GM18499 (cell line): Measurements from ENCODE around the gene USP53.
"Not testable (repeated sequence)": the region's sequence is repeated elsewhere in the genome, so short reads cannot be mapped to it uniquely, and the experiment has no call there.

Source experiments
- ATAC-seq: cut with Tn5 transposase; IDR thresholded peaks from one replicate; pipeline ENCODE4 v1.9.1; 2021; ENCODE audit warnings: moderate number of reproducible peaks; ENCODE audit not compliant: insufficient read depth, unreplicated experiment

USP53 gene

DNA sequence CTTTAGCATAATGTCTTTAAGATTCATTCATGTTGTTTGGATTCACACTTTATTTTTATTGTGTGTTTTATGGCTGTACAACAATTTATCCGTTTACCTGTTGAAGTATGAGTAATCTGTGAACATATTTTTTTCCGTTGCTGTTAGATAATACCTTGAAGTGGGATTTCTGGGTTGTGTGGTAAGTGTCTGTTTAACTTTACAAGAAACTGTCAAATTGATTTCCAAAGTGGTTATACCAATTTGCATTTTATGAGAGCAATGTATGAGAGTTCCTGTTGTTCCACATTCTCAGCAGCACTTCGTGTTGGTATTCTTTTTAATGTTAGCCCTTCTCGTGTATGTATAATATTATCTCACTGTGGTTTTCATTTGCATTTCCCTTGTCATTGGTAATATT, 53.6 kb downstream of the USP53 start:
- no peak for ATAC-seq

DNA sequence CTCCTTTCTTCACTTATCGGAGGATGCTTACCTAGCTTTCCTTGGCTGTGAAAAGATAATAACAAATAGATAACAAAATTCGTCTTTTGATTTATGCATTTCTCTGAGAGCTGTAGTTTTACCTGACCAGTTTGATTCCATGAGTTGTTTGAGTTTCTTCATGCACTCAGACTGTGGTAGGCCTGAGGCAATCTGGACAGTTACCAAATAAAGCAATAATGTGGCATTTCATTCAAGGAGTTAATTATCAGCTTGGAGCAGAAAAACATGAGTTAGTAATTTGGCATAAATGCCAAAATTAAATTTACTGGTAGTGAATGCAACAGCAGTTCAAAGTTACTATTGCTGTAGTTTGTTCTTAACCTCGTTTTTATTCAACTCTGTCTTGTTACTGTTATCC, 56.0 kb downstream of the USP53 start:
- no peak for ATAC-seq

DNA sequence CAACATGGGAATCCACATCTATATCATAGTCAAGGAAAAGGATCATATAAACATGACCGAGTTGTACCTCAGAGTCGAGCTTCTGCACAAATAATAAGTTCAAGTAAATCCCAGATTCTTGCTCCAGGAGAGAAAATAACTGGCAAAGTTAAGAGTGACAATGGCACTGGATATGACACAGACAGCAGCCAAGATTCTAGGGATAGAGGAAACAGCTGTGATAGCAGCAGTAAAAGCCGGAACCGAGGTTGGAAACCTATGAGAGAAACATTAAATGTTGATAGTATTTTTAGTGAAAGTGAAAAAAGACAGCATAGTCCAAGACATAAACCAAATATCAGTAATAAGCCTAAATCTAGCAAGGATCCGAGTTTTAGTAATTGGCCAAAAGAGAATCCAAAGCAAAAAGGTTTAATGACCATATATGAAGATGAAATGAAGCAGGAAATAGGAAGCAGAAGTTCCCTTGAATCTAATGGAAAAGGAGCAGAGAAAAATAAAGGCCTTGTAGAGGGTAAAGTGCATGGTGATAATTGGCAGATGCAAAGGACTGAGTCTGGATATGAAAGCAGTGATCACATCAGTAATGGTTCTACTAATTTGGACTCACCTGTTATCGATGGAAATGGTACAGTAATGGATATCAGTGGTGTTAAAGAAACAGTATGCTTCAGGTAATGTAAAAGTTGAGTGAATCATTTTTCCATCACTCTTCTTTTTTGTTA, 59.0 kb downstream of the USP53 start:
- ATAC-seq, result no peak

DNA sequence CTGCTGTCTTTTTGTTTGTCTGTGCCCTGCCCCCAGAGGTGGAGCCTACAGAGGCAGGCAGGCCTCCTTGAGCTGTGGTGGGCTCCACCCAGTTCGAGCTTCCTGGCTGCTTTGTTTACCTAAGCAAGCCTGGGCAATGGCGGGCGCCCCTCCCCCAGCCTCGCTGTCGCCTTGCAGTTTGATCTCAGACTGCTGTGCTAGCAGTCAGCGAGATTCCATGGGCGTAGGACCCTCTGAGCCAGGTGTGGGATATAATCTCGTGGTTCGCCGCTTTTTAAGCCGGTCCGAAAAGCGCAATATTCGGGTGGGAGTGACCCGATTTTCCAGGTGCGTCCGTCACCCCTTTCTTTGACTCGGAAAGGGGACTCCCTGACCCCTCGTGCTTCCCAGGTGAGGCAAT, 67.0 kb downstream of the USP53 start:
- ATAC-seq, result not testable (repeated sequence)

DNA sequence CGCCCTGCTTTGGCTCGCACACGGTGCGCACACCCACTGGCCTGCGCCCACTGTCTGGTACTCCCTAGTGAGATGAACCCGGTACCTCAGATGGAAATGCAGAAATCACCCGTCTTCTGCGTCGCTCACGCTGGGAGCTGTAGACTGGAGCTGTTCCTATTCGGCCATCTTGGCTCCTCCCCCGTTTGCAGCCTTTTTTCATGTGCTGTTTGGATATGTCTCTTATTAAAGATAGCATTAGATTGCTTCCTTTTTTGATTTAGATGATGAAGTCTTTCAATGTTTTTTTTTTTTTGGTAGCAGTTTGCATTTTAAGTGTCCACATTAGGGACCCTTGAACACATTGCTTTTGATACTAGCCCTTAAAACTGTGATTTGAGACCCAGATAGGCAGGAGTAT, 67.4 kb downstream of the USP53 start:
- not testable (repeated sequence) for ATAC-seq

DNA sequence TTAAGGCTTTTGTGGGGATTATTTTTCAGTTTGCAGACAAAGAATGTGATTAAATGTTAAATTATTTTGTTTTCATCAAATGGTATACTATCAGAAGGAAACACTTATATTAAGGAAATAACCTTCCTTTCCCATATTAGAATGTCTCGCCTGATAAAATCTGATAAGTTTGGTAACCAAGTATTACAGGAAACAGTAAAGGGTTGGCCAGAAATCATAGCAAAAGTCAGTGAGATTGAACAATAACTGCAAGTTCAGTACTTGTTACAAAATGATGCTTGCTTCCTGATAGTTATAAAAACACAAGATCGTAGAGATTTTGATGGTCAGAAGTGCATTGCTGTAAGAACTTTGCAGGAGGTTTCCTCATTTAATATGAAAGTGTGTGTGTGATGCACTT, 68.9 kb downstream of the USP53 start:
- ATAC-seq, result no peak

DNA sequence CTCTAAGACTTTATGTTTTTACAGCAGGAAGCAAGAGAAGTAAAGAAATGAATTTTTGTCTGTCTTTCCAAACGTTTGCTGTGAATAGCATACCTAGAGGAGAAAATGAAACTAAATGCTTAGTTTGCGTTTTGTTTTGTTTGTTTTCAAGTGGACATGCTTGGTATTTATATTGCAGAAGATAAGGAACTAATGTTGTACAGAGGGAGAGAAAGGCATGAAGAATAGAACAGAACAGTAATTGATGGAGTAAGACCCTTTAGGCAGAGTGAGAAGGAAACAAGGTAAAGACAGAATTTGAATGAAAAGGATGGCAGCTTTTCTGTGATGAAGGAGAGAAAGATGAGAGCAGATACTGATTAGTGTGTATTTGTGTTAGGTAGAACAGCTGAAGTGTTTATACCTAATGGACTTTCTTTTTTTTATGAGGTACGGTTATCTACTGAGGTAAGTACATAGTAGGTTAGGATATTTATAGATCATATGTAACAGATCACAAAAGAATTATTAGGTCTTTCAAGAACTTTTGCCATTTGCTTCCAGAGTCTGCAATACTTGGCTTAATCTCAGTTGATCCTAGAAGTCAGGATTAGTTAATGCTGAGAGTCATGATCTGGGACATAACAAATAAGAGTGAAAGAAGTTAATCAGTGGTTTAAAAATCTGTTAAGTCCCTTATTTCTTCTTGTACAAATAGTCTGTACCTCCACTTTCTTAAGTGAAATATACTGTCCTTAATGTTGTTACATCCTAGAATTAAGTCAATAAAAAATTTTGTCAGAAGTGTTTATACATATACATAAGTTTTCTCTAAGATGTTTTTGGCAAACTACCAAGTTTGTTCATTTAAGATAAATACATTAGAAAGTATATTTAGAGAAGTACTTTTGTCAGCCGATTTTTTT, 72.6 kb downstream of the USP53 start:
- peak; percentile 59 for ATAC-seq

DNA sequence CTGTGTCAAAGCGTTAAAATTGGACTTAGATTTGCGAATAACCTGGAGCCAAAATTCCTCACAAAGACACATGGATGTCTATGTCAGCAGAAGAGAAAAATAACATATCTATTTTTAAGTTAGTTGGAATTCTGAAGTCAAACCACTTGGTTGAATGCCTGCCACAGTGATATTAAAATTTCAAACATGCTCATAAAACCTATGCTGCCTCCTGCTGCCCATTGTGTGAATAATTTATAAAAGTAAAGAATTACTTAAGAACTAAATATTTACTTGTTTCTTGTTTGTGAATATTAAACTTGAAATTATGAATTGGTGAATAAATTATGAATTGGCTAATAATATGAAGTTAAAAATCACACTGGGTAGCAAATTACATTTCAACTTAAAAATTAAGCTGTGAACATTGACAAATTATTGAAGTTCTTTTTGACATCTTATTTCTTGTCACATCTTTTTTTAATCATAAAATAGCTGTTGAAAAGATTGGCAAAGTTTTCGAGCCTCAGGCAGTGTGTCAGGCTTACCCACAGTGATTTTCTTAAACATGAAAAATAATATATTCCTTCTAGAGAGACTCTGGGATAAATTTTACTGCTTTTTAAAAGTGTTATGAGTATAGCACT, 74.0 kb downstream of the USP53 start:
- no peak for ATAC-seq

DNA sequence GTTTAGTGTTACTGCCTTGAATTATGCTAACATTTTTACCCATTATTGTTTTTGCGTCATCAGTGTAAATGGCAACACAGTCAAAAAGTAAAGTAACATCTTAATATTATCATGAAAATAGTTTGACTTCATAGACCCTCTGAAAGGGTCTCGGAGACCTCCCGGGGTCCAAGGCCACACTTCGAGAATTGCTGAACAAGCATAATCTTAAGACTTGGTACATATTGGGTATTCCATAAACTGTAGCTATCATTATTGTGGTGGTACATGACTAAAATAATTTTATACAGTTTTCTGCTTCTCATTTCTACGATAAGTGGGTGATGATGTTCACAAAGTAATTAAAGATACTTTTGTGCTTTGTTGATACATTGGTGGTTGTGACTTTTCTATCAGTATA, 76.8 kb downstream of the USP53 start:
- no peak for ATAC-seq

DNA sequence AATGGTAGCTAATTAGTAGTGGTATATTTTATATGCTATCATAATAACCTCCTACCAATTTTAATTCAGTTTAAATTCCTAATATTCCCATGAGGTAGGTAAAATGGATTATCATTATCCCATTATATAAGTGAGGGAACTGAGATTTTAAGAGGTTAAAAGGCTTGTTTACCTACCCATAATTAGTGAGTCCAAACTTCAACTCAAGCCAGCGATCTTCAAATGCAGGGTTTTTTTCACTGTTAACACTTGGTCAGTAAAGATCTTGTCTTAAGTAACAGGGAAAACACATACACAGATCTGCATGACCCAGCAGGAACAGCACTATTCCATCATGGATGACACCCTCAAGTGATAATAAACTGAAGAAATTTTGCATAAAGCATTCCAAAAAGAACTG, 78.1 kb downstream of the USP53 start:
- ATAC-seq, result no peak

DNA sequence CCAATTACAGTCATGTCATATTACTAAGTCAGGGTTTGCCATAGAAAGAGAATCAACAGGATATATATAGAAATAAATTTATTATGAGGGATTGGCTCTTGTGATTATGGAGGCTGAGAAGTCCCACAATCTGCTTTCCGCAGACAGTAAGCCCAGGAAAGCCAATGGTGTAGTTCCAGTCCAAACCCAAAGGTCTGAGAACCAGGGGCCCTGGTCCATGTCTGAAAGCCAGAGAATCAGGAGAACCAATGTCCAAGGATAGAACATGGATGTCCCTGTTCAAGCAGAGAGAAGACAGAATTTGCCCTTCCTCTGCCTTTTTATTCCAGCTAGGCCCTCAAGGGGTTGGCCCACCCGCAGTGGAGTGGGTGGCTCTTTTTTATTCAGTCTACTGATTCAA, 83.8 kb downstream of the USP53 start:
- ATAC-seq, result no peak

DNA sequence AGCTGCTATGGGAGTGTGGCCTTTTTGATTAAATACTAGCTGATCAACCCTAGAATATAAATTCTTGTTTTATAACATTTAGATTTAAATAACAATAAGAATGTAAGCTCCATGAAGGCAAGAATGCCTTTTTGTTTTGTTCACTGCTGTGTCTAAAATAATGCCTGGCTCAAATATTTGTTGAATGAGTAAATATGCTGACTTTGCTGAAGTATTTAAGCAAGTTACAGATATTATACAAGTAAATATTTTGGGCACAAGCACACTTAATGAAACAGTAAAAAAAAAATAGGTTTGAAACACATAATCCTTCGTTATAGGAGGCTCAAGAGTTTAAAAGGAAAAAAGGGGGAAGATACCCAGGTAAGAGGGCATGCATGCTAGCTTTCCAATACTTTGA, 85.3 kb downstream of the USP53 start:
- no peak for ATAC-seq

DNA sequence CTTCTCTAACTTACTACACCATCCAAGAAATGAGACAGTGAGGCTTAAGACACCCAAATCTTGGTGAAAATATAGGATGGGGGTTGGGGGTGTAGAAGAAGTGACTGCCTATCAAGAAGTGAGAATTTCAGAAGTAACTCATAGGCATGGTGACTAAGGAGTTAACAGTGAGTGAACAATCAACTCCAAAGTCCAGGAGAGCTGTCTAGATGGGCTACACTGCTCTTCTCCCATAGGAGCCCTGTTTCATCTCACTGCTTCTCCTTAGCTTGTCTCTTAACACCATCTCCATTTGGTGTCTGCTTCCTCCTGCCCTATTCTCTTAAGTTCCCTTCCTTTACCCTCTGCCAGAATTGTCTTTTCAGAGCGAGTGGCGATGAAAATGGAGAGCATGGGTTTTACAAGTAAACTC, 86.8 kb downstream of the USP53 start:
- ATAC-seq, result no peak

DNA sequence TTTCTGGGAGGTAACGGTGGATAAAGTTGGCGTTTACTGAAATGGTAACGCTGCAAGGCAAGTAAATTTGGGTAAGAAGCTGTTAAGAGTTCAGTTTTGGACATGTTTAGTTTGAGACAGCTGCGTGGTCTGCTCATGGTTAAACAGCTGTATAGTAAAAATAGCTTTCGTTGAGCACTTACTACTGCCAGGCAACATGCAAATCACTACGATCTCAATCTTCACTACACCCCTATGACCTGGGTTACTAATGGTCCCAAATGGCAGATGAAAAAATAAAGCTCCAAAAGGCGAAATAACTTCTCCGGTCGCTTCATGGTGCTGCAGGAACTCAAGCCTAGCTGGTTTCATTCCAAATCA, 87.2 kb downstream of the USP53 start:
- ATAC-seq, result peak; percentile 45

DNA sequence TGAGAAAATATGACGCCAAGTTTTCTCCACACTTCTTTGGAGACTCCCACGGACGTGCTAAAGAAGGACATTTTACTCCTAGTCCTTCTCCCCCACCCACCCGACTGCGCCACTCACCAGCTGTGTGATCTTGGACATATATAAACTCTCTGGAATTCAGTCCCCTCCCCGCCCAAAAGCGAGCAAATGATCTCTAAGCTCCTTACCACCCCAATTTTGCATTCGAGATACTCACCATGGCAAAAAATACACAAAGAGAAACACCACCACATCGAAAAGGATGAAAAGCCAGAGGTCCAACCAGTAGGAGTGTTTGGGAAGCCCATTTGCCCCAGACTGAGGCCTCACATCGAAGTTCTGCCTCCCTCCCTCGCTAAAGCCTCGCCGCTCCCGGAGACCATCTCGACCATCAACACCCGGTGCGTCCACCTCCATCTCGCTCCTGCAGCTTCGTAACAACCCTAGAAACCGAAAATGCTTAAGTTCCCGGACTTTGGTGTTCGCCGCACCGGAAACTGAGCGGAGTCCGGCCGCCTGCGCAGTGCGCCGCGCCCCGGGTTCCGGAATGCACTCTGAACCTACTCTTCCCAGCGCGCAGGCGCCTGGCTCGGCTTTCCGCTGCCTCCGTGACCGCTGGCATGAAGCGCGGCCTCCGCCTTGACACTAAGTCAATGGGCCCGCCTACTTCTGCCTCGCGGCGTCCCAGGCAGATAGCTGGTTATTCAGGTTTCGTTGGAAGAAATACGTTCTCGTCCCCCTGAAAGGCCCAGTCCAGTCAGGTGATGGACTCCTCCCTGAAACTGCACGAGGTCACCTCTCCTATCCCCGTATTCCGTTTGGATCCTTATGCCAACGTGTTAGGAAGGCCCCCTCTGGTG, 87.8 kb downstream of the USP53 start:
- ATAC-seq, result peak; percentile 91

DNA sequence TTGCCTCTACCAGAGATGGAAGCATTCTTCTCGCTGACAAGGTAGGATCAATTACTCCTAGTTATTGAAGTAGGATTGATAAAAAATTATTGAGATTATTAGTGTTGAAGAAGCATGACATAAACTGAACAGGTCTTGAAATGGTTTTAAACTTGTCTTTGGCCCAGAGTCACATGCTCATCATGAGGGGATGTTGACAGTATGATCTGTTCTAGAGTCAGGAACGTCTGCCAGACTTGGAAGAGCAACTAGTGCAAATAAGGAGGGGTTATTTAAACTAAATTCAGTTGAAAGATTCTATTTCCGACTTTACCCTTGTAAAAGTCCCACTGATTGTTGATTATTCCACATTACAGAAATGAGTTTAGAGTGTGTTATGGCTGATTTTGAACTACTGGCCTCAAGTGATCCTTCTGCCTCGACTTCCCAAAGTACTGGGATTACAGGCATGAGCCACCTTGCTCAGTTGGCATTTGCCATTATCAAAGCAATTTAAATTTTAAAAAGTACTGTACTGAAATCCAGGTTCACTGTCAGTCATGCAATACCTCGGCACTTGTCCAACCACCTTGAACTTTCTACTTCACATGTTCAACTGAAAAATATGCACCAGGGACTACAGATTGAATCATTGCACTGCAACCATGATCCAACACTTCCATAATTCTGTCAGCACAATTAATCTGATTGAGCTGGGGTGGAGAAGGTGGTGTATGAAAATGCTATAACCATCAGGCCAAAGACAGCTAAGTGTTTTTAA, 89.7 kb downstream of the USP53 start:
- no peak for ATAC-seq

DNA sequence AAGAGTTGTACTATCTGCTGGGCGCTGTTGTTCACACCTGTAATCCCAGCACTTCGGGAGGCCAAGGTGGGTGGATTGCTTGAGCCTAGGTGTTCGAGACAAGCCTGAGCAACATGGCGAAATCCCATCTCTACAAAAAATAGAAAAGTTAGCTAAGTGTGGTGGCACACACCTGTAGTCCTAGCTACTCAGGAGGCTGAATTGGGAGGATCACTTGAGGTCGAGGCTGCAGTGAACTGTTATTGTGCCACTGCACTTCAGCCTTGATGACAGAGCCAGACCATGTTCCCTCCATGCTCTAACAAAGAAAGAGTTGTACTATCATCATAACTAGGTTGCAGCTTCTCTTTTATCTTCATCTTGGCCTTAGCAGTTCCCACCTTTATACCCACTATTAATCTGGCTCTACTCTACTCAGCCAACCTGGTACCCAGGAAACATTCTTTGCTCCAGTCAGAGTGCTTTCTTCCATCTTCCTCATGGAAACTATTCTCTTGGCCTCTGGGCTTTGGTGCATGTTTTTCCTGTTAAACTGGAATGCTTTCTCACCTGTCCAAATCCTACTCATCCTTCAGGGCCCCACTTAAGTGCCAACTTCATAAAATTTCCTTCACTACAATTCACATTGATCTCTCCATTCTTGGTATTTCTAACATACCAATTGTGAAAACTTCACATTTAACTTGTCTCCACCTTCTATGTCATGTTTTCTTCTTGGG, 91.2 kb downstream of the USP53 start:
- no peak for ATAC-seq

DNA sequence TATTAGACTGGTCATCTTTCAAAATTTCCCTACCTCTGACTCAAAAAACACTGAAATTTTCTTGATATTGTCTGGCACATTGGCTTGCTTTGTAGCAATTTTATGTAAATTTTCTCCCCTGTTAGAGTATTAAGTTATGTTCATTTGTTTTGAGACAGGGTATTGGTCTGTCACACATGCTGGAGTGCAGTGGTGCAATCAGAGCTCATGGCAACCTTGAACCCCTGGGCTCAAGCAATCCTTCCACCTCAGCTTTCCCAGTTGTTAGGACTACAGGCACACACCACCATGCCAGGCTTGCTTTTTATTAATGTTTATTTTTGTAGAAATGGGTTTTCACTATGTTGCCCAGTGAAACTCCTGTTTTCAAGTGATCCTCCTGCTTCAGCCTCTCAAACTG, 91.9 kb downstream of the USP53 start:
- ATAC-seq, result no peak

DNA sequence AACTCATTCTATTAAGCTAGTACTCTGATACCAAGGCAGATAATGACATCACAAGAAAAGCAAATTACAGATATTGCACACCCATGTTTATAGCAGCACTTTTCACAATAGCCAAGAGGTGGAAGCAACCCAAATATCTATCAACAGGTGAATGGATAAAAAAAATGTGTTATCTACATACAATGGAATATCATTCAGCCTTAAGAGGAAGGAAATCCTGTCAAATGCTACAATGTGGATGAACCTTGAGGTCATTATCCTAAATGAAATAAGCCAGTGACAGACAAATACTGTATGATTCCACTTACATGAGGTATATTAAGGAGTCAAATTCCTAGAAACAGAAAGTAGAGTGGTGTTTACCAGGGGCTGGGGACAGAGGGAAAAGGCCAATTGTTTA, 95.1 kb downstream of the USP53 start:
- no peak for ATAC-seq
